ENCODE results near the gene KLC4. TPM values are rescaled to one million over a fixed set of nuclear protein-coding genes. Genes with fewer than 3 reads are reported as not detected.

The KLC4 gene
- total RNA-seq, 2 experiments from 2014 or later: 10.6 to 11.5 TPM

GRCh38 chr6:43089874-43090558, 30.6 kb downstream of the KLC4 start:
- CTCF ChIA-PET: interaction anchor here (0.7 kb wide), 1 partner anchor 53 kb away, joined by 3 read pairs; no protein-coding TSS in a partner anchor

GRCh38 chr6:43090559-43090956, 31.1 kb downstream of the KLC4 start:
- Mint-ChIP-seq H3K9me3 (no peaks in the 10 kb centered on the region), H3K4me3 (no peak overlapping the region), H3K27me3 (no peaks in the 10 kb centered on the region), H3K4me1 (ENCODE audit: low read depth) (peaks cover 8% of the 10 kb centered on the region), H3K27ac (no peak overlapping the region), H3K36me3 (ENCODE audit: low read depth) (no peaks in the 10 kb centered on the region)
- DNase-seq: no peak
- CTCF ChIA-PET: interaction anchor here (0.7 kb wide), 1 partner anchor 53 kb away, joined by 3 read pairs; no protein-coding TSS in a partner anchor
- no peak for ATAC-seq
- TF ChIP-seq CTCF (IDR thresholded peaks at IDR 0.05): no peak
- POLR2A ChIA-PET: interaction anchor here (1.0 kb wide), 1 partner anchor 130 kb away, joined by 3 read pairs; no protein-coding TSS in a partner anchor
- intact Hi-C loops (cut with micrococcal nuclease): no loop called here

More at GRCh38 chr6:43089874-43090558, 30.6 kb downstream of the KLC4 start:
- Mint-ChIP-seq H3K9me3 (no peaks in the 10 kb centered on the region), H3K36me3 (ENCODE audit: low read depth) (no peaks in the 10 kb centered on the region), H3K4me1 (ENCODE audit: low read depth) (peaks cover 8% of the 10 kb centered on the region), H3K27me3 (no peaks in the 10 kb centered on the region), H3K4me3 (no peak overlapping the region), H3K27ac (no peak overlapping the region)
- intact Hi-C loops (cut with micrococcal nuclease): no loop called here
- ATAC-seq: no peak
- no peak for TF ChIP-seq CTCF (IDR thresholded peaks at IDR 0.05)
- POLR2A ChIA-PET: interaction anchor here (1.0 kb wide), 1 partner anchor 131 kb away, joined by 3 read pairs; no protein-coding TSS in a partner anchor
- DNase-seq: no peak

- TF ChIP-seq CTCF (IDR thresholded peaks at IDR 0.05): no peak
- ChIA-PET POLR2A (interaction anchor here (1.0 kb wide), 1 partner anchor 130 kb away, joined by 3 read pairs; no protein-coding TSS in a partner anchor), CTCF (no interaction called here)
- Mint-ChIP-seq H3K27ac (no peak overlapping the region), H3K4me3 (no peak overlapping the region), H3K4me1 (ENCODE audit: low read depth) (peaks cover 6% of the 10 kb centered on the region), H3K9me3 (no peaks in the 10 kb centered on the region), H3K27me3 (no peaks in the 10 kb centered on the region), H3K36me3 (ENCODE audit: low read depth) (no peaks in the 10 kb centered on the region)
- no peak for DNase-seq
- intact Hi-C loops (cut with micrococcal nuclease): no loop called here
- no peak for ATAC-seq
Observed at GRCh38 chr6:43091020-43091419, 31.6 kb downstream of the KLC4 start.

DNA sequence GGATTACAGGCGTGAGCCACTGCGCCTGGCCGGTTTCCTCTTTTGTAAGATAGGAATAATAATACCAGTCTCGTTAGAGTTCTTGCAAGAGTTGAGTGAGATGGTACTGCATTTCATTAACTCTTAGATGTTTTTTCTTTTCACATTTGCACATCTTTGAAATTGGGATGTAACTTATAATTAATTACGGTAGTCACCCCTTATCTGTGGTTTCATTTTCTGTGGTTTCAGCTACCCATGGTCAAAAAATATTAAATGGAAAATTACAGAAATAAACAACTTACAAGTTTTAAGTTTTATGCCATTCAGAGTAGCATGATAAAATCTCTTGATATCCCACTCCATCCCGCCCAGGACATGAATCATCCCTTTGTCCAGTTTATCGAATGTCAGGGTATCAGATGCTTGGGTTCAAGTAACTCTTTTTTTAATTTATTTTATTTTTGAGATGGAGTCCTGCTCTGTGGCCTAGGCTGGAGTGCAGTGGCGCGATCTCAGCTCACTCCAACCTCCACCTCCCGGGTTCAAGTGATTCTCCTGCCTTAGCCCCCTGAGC, 32.1 kb downstream of the KLC4 start:
- H3K36me3 Mint-ChIP-seq (ENCODE audit: low read depth): no peaks in the 10 kb centered on the region
- H3K27me3 Mint-ChIP-seq: no peaks in the 10 kb centered on the region
- no peak for TF ChIP-seq CTCF (IDR thresholded peaks at IDR 0.05)
- intact Hi-C loops (cut with micrococcal nuclease): no loop called here
- no peak overlapping the region for H3K4me3 Mint-ChIP-seq
- ATAC-seq (no peak), DNase-seq (no peak)
- H3K4me1 Mint-ChIP-seq (ENCODE audit: low read depth): peaks cover 2% of the 10 kb centered on the region
- no peaks in the 10 kb centered on the region for H3K9me3 Mint-ChIP-seq
- ChIA-PET CTCF (interaction anchor here (0.6 to 0.9 kb wide), 2 partner anchors 52 to 307 kb away, joined by 4 to 5 read pairs; no protein-coding TSS in a partner anchor), POLR2A (no interaction called here)
- H3K27ac Mint-ChIP-seq: no peak overlapping the region

- Mint-ChIP-seq H3K36me3 (ENCODE audit: low read depth) (no peaks in the 10 kb centered on the region), H3K4me1 (ENCODE audit: low read depth) (peaks cover 2% of the 10 kb centered on the region), H3K27me3 (no peaks in the 10 kb centered on the region), H3K4me3 (no peak overlapping the region), H3K27ac (no peak overlapping the region), H3K9me3 (no peaks in the 10 kb centered on the region)
- no peak for TF ChIP-seq CTCF (IDR thresholded peaks at IDR 0.05)
- intact Hi-C loops (cut with micrococcal nuclease): no loop called here
- no peak for DNase-seq
- CTCF ChIA-PET: no interaction called here
- POLR2A ChIA-PET: no interaction called here
- no peak for ATAC-seq
Observed at GRCh38 chr6:43092635-43093034, 33.2 kb downstream of the KLC4 start.

Measured in activated CD8-positive, alpha-beta T cell treated with anti-CD3 and anti-CD28 coated beads for 36 hours (primary cell).